ENCODE data around the gene TRUB2.
"Not testable (repeated sequence)": the region's sequence is repeated elsewhere in the genome, so short reads cannot be mapped to it uniquely, and the experiment has no call there.

TRUB2 gene

DNA sequence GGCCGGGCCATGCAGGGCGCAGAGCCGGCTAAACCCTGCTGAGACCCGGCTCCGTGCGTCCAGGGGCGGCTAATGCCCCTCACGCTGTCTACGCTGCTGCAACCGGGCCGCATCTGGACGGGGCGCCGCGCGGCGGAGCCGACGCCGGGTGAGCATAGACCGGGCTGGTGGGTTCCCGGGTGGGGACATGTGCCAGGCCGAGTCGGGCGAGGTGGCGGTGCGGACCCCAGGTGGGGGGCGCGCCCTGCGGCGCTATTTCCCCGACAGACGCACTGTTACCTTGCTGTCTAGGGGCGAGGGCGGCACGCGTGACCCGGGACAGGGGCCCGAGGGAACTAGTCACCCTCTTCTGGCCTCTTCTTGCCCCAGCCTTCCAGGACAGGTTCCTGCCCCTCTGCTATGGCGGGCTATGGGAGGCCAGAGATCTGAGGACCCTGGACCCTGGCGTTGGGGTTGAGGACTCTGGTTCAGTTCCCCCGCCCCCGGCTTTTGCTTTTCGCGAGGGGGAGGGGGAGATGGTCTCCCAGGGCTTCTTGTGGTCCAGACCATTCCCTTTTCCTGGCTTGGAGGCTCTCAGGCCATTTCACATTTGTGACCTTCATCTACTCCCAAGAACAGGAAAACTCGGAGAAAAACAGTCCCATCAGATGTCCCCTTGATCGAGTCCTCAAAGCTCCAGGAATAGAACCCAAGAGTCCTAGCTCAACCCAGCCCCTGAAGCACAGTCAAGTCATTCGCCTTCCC is 18.6 kb upstream of the TRUB2 start:
- no peak for DNase-seq (ENCODE audit: low read depth in 2 of 2)

GRCh38 chr9:128339761-128340690 is 17.8 kb upstream of the TRUB2 start, which contains the start of gene SLC27A4:
Gene SLC27A4, plus strand, starts transcription at chr9:128340527. Its CDS starts 2,606 bp downstream, at chr9:128343133.
- DNase-seq (ENCODE audit: low read depth in 2 of 2): peak; percentile 54

GRCh38 chr9:128338852-128339614 is 16.8 kb upstream of the TRUB2 start:
- DNase-seq (ENCODE audit: low read depth in 2 of 2): not testable (repeated sequence)

DNA sequence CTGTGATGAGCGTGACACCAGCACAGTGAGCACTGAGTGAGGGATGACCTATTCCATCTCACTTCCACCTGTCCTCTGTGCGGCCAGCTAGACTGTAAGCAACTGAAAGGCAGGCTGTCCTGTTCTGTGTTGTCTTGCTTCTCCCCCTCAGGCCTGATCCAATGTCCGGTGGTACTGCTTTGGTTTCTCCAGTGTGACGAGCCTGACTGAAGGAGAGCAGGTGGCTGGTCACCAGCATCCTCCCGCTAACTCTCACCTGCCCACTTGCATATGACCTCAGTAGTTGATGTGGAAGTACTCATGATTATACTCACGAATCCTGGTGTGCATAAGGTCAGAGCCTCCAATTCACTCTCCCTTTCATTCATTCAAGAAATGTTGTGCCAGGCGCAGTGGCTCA is 15.7 kb upstream of the TRUB2 start:
- no peak for DNase-seq (ENCODE audit: low read depth in 2 of 2)

GRCh38 chr9:128335914-128336313 is 13.7 kb upstream of the TRUB2 start:
- DNase-seq (ENCODE audit: low read depth in 2 of 2): no peak

GRCh38 chr9:128335161-128335560 is 12.9 kb upstream of the TRUB2 start:
- no peak for DNase-seq (ENCODE audit: low read depth in 2 of 2)

DNA sequence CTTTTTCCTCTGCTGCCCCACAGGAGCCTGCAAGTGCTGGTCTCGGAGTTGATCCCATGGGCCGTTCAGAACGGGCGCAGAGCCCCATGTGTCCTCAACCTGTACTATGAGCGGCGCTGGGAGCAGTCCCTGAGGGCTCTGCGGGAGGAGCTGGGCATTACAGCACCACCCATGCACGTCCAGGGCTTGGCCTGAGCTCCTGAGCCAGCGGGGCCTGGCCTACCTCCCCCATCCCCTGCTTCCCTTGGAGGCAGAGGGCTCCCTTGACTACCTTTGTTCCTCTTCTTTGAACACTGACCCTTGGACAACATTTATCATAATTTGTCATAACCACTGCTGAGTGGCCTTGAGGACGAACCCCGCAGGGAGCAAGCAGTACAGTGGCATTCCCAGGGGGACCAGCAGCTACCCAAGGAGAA is 11.2 kb upstream of the TRUB2 start:
- DNase-seq (ENCODE audit: low read depth in 2 of 2): no peak

DNA sequence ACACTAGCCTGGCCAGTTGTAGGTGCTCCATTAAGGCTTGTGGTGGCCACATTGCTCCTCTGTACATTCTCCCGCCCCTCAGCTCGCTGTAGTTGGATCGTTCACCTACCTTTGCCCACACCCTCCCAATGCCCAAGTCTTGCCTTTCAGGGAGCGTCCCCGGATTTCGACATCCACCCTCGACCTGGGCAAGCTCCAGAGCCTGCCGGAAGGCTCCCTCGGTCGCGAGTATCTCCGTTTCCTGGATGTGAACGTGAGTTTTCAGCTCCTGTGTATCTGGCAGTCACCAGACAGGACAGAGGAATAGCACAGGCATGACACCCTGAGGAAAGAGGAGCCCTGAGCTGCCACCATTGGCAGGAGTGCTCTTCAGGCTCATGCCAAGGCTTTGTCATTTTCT is 3.4 kb upstream of the TRUB2 start:
- DNase-seq (ENCODE audit: low read depth in 2 of 2): no peak

DNA sequence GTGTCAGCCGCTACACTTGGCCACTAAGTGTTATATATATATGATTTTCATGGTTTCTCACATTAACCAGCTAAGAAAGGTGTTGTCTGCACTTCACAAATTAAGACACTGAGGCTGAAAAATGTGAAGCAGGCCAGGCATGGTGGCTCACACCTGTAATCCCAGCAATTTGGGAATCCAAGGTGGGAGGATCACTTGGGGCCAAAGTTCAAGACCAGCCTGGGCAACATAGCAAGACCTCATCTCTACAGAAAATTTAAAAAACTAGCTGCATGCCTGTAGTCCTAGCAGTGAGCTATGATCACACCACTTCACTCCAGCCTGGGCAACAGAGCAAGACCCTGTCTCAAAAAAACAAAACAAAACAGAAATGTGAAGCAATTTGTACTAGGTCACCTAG is 2.2 kb upstream of the TRUB2 start:
- no peak for DNase-seq (ENCODE audit: low read depth in 2 of 2)

DNA sequence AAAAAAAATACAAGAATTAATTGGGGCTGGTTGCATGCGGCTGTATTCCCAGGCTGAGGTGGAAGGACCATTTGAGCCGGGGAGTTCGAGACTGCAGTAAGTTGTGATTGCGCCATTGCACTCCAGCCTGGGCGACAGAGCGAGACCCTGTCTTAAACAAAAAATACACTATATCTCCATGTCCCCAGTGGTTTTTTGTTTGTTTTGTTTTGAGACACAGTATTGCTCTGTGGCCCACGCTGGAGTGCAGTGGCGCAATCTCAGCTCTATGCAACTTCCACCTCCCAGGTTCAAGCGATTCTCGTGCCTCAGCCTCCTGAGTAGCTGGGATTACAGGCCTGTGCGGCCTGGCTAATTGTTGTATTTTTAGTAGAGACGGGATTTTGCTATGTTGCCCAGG is 1.5 kb upstream of the TRUB2 start:
- DNase-seq (ENCODE audit: low read depth in 2 of 2): no peak

DNA sequence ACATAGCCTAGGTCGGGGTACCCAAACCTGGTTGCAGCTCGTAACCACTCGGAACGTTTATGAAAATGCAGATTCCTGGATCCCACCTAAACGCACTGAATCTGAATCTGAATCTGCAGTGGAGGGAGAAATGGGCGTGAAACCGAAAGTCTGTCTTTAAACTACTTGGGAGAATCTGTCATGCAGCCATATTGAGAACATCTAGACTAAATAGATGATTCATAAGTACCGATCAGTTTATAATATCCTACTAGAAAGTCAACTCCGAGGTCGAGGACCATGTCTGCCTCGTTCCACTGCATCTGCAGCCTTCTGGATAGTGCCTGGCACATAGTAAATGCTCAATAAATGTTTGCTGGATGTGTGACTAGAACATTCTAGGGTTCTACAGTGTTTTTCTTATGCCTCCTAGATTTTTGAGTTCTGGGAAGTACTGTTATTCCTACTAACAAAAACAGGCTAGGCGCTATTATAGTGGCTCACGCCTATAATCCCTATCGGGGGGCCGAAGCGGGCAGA is 1.0 kb upstream of the TRUB2 start:
- DNase-seq (ENCODE audit: low read depth in 2 of 2): no peak

GRCh38 chr9:128321879-128322403 is 306 bp downstream of the TRUB2 start:
- no peak for DNase-seq (ENCODE audit: low read depth in 2 of 2)

- DNase-seq (ENCODE audit: low read depth in 2 of 2): no peak
Observed at GRCh38 chr9:128321343-128321742, 904 bp downstream of the TRUB2 start.

- DNase-seq (ENCODE audit: low read depth in 2 of 2): no peak
Observed at GRCh38 chr9:128317629-128318028, 4.6 kb downstream of the TRUB2 start.

DNA sequence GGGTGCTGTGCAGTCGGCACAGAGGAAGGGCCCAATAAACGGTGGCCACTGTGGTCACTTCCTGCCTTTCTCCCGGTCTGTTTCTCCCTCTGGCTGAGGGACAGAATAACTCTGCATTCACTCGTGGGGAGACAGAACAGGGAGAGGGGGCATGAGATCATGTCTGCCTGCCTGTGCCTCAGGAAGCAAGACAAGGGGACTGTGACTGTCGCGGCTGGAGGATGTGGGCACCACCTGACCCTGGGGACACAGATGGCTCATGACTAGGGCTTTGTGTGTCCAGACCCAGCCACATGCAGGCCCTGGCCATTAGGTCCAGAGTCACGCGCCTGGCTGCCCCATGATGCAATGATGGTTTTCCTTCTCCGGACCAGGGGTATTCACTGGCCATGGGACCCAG is 5.8 kb downstream of the TRUB2 start:
- no peak for DNase-seq (ENCODE audit: low read depth in 2 of 2)

GRCh38 chr9:128314697-128315096 is 7.5 kb downstream of the TRUB2 start:
- DNase-seq (ENCODE audit: low read depth in 2 of 2): no peak

DNA sequence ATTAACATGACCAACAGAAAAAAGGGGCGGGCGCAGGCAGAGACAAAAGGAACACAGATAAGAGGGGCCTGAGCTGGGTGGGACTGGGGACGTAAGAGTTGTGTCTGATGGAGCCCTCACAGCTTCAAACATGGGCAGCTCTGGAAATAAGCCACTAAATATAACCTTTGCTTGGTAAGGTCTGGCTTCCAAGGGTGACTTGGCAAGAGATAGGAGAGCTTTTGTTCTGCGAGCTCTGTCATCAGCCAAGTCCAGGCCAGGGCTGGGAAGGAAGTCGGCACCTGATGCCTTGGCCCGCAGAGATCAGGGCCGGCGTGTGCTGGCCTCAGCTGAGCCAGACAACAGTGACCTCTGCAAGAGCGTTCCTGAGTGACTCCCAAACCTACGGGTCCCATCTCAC is 11.8 kb downstream of the TRUB2 start:
- DNase-seq (ENCODE audit: low read depth in 2 of 2): no peak

- DNase-seq (ENCODE audit: low read depth in 2 of 2): no peak
Observed at GRCh38 chr9:128309551-128309950, 12.7 kb downstream of the TRUB2 start.

- no peak for DNase-seq (ENCODE audit: low read depth in 2 of 2)
Observed at GRCh38 chr9:128304971-128305288, 17.3 kb downstream of the TRUB2 start.

- DNase-seq (ENCODE audit: low read depth in 2 of 2): no peak
Observed at GRCh38 chr9:128304136-128304970, 17.9 kb downstream of the TRUB2 start.
